NCI-H345 treated with DMSO at 0.1 percent for 48 hours (cell line): Measurements from ENCODE around the gene CD44.

Experiments used
- DNase-seq: peaks from one replicate; lab custom pipeline; 2025; ENCODE audit not compliant: unreplicated experiment; lab: John Stamatoyannopoulos, UW

Gene CD44

DNA sequence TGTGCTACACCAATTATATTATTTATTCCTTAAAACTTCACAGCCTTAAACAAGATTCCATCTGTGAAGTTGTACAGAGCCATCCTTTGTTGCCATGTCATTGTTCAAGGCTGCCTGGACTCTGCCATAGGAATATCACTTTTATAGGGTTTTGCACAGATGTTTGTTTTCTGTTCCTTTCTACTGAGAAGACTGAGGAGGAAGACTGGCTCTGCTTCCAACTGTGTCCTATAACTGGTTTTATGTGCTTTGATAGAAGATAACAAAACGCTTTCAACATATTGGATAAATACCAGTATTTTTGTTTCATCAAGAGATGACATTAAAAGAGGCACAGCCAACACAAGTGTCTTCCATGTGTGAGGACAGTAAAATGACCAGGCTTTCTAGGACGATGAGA lies 120.6 kb downstream of the CD44 start:
- DNase-seq = no peak

DNA sequence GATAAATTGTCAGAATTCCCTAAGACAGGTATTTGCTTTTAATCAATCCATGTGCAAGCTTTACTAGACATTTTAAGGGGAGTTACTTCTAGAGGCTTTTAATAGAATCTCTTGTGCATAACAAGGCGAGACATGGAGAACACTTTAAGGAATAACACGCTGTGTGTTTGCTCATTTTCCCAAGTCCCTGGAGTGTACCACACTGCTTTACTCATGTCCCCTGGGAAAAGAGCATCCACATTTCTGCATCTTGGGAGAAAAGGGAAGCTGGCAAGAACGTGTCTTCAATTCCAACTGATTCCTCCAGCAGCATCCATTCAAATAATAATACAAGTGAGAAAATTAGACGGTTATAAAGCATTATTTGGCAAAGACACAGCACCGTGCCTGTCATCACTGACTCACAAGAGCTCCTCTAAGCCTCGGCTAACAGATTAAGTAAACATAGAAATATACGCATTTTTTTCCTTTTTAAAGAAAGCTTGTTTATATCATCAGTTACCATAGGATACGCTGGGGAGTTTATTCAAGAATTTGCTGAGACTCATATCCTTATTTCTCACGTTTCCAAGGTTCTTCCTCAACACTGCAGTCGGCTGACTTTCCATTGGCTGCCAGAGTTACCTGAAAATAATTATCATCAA lies 121.5 kb downstream of the CD44 start:
- no peak for DNase-seq

DNA sequence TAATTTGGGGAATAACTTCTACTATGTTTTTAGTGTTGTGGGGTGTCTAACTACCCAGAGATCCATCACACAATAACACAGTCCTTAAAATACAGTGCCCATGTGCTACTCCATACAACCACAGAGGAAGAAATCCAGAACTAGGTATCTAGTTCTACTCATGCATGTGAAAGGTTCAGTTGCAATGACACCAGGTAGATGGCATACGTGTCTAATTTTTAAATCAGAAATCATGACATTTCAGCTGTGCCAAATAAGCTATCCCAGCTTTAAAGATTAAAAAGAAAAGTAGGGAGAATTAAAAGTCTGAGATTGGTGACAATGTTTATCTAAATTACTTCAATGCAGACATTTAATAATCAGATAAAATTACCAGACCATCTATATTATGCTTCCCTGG lies 122.2 kb downstream of the CD44 start:
- DNase-seq = no peak

DNA sequence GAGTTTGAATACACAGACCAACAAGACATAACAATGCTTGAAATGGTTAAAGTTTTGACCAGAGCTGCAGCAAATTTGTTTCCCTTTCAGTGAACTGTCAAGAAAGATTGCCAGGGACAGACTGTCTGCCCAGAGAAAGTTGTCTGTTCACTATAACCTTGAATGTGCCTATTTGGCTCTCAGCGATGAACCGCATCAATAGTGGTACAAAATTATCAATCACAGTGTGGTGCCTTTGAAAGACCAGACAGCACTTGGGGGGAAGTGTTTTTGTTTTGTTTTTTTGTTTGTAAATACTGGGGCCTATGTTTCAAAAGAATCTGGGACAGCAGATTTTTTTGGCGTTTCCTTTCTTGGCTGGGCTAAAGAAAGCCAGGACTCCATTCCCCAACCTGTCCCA lies 123.1 kb downstream of the CD44 start:
- DNase-seq = no peak

DNA sequence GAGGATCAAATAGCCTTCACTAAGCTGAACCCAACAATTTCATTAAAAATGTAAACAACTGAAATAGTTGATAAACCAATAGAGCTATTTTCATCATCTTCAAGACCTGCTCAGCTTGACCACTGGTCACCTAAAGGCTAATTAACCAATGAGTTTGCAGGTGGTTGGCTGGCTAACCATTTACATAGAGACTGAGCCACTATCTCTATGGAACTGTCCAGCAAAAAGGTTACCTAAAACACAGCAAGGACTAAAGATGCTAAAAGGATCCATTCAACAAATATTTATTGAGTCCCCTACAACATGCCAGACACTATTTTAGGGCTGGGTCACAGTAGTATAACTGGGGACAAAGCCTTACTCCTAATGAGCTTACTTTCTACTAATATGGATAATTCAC lies 123.8 kb downstream of the CD44 start:
- DNase-seq = no peak

DNA sequence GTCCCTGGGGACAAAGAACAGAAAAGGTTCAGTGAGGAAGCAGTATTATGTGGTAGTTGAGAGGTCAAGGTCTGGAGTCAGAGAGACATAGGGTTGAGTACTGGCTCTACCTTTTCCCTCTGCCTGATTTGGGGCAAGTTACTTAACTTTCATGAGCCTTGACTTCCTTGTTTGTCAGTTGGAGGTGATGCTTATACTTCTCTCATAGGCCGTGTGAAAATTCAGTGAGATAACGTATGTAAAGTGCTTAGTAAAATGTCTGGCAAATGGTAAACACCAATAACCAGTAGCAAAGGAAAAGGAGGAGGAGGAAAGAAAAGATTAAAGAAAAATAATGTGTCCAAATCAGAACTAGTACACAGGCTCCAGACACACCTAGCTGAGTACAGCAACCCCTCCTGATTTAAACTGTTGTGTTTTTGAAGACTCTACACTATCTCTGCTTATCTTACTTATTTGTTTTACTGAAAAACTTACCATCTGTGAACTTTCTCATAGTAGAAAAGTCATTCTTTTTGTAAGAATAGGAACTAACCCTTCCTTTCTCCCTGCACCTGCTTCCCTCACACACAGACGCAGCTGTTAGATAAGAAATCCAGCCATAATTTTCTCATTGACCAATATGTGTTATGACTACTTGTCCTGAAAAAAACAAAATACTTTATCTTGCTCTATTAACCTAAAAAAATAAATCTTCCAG lies 126.9 kb downstream of the CD44 start:
- no peak for DNase-seq

DNA sequence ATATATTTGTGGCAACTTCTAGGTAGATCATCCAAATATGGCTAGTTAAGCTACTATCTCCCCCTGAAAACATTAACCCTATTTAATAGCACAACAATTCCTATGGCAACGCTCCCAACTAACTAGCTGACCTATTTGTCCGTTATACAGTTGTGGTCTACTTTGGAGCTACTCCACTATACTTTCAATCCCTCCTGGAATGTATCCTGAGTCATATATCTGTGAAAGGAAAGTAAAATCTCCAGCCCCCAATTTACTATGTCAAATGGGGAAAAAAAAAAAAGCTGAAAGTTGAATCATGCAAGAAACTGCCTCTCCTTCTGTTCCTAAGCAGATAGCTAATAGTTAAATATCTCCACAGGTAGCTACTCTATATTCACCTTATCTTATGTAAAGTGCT lies 128.5 kb downstream of the CD44 start:
- no peak for DNase-seq

DNA sequence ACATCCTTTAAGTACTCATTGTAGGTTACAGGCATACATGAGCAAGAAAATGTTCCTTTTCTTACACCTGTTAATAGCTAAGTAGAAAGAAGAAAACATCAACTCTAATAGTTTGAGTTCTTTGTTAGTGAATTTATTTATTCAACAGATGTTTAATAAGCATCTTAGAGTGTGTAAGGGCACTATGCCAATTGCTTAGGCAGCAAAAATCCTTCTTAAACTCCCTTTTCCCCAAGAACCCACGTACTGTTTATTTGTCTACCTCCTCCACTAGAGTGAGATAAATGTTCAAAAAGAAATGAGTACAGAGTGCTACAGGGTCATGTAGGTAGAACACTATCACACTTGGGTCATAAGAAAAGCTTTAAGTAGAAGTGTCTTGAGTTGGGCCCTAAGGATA lies 131.4 kb downstream of the CD44 start:
- no peak for DNase-seq

DNA sequence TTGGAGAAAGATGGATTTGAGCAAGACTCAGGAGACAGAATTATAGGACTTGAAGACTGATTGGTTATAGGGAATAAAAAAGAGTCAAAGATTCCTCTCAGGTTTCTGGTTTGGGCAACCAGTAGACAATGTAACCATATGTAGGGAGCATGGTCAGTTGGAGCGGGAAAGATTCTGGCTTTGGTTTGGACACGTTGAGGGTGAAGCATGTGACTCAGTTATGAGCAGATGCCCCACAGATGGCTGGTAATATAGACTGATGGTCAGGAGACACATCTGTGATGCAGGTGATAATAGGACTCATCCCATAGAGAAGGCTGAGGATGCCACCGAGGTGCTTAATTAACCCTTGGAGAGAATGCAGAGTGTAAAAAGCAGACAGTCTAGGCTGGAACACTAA lies 132.1 kb downstream of the CD44 start:
- DNase-seq = no peak

DNA sequence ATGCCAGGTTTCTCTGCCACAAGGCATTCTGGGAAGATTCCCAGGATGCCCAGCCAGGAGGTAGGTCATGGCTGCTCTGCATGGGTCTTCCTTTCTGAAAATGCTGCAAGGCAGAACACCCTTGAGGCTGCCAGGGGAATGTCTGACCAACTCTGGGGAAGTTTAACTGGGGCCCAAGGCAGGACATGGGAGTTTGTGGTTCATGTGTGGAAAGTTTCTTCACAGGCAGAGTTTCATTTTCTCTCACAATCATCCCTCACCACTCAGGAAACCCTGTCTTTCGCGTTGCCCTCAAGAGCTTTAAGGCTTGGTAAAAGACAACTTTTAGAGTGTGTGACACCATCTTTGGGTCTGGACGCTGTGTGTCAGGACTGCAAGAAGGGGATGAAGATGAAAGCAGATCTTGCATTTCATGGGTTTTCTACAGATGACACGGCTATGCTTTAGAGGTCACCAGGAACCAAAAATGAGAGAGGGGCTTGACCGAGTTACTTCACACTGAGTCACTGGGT lies 133.5 kb downstream of the CD44 start:
- no peak for DNase-seq

DNA sequence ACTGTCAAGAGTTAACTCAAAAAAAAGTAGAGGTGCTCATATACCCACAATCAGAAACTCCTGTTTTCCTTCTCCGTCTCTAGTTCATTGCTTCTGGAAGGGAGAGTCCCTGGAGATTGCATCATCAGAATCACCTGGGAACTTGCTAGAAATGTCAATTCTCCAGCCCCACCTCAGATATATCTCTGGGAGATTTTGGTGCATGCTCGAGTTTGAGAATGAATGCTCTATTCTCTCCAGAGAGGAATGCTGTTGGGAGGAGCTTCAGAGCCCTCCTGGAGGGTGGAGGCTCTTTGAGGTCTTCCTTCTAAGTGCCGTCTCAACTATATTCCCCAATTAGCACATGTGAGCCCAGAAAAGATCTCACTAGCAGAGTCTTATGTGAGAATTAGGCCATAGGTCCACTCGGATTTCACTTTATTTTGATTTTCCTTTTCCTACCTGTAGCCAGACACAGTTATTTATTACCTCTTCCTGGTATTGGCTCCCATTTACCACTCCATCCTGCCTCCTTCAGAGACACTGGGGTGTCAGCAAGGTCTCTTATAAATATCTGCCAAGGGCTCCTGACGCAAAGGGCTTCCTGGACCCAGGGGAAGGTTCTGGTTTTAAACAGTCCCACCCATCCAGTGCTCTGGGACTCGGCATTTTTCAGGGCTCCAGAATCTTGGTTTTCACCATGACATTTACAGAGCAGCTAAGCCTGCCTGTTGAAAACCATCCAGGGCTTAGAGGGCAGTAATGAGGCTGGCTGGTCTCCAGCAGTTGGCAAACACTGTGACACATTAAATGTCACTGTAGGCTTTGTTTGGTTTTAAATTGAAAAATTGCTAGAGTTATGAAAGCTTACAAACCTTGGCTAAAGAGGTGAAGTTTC lies 136.2 kb downstream of the CD44 start:
- no peak for DNase-seq

DNA sequence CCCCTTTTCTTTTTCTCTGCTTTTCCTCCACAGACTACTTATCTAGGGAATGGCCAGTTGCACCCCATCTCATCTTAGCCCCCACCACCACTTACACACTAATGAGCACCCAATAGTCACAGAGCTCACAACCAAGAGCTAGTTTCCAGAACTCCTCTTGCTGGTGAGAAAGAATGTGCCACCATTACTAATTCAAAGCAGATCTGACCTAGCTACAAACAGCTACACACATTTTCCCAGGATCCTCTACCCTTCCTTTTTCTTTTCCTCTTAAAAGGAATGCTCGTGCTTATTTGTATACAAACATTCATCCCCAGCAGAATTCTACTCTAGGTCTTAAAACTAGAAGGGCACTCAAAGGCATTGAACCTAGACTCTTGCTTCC lies 136.8 kb downstream of the CD44 start:
- no peak for DNase-seq

DNA sequence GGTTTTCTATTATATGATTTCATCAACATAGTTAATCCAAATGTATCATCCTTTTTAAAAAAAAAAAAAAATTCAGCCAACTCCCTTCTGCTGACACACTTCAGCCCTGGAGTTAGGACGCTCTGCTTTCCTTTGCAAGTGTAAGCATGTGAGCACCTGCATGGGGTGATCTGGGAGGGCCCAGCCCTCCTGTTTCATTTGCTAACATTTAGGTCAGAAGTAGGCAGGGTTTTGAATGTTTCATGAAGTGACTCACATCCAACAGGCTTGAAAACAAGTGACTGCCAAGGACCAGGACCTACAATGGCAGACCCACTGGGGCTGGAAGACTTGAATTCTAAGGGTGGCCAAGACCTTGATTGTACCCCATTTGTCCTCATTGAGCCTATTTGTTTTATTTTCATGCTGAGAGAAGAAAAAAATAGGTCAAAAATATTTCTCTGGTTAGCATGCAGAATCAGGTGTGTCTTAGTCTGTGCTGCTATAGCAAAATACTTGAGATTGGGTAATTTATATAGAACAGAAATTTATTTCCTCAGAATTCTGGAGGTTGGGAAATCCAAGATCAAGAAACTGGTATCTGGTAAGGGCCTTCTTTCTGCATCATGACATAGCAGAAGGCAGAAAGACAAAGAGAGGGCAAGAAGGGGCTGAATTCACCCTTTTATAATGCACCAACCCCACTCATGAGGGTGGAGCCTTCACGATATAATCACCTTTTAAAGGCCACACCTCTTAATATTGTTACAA lies 137.6 kb downstream of the CD44 start:
- DNase-seq = no peak

DNA sequence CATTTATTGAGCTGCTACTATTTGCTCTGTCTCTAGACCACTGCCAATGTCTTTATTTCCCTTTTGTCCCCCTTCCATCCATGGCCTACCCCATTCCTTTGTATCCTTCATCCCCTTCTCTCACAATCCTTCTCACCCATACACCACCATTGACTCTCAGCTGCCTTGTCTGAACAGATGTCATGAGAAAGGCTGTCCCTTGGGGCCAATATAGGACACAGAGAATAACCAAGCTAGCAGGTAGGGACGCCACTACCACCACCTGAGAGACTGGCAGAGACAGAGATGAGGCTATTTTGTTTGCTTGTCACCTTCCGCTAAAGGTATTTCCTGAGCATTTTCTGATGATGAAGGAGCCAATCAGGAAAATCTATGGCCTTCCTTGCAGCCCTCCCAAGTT lies 138.9 kb downstream of the CD44 start:
- no peak for DNase-seq

DNA sequence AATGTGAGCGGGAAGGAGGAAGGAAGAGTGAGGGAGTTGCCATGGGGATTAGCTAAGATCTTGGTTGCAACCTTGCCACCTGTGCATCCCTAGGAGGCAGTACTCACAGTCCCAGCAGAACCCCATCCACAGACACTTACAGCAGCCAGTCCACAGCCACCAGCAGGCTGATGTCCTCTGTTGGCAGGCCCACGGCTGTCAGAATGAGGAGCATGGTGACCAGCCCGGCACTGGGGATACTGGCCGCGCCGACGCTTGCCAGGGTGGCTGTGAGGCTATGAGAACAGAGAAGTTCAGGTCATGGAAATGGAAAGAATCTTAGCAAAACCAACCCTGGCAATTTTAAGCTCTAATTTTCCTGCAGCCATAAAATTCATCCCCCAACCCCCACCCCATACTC lies 141.8 kb downstream of the CD44 start:
- no peak for DNase-seq

DNA sequence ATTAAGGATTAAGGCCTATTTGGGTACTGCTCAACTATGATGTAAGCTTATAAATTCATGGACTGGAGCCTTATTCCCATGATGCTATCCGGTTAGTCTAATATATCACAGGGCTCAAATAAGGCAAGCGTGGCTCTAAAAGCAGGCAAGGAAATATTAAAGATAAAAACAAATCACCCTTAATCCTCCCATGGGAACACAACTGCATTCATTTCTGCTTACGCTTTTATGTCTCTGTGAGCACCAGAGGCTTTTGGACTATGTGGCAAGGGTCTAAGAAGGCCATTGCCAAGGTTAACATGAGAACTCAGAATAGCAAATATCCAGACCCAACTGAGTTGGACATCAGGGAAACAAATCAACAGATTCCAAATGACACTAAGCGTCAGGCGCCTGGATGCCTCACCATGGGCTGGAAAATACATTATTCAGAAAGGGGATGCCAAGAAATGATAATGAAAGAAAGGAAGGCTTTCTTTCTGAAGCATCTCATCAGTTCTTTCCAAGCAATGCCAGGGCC lies 142.3 kb downstream of the CD44 start:
- DNase-seq = no peak
